ENCODE results near the gene TRDMT1.

The TRDMT1 gene

DNA sequence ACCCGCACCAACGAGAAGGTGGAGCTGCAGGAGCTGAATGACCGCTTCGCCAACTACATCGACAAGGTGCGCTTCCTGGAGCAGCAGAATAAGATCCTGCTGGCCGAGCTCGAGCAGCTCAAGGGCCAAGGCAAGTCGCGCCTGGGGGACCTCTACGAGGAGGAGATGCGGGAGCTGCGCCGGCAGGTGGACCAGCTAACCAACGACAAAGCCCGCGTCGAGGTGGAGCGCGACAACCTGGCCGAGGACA, 28.2 kb upstream of the TRDMT1 start:
- DNase-seq (ENCODE audit: low read depth, low spot score), result no peak
- peak overlapping the region; percentile 95 for H3K4me3 ChIP-seq (ENCODE audit: low read depth, low read length)
- TF ChIP-seq, protein P1, sequence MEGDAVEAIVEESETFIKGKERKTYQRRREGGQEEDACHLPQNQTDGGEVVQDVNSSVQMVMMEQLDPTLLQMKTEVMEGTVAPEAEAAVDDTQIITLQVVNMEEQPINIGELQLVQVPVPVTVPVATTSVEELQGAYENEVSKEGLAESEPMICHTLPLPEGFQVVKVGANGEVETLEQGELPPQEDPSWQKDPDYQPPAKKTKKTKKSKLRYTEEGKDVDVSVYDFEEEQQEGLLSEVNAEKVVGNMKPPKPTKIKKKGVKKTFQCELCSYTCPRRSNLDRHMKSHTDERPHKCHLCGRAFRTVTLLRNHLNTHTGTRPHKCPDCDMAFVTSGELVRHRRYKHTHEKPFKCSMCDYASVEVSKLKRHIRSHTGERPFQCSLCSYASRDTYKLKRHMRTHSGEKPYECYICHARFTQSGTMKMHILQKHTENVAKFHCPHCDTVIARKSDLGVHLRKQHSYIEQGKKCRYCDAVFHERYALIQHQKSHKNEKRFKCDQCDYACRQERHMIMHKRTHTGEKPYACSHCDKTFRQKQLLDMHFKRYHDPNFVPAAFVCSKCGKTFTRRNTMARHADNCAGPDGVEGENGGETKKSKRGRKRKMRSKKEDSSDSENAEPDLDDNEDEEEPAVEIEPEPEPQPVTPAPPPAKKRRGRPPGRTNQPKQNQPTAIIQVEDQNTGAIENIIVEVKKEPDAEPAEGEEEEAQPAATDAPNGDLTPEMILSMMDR (IDR thresholded peaks at IDR 0.05; ENCODE audit: insufficient read depth, low read length, missing control alignments), result no peak
- CTCF ChIA-PET, result interaction anchor here (0.8 to 2.7 kb wide), 6 partner anchors 18 to 400 kb away, joined by 3 to 7 read pairs (median 3); no protein-coding TSS in a partner anchor
- POLR2A ChIA-PET, result interaction anchor here (0.6 to 4.1 kb wide), 45 partner anchors 8 to 414 kb away, joined by 3 to 54 read pairs (median 7); partner anchors contain the start of gene TRDMT1

GRCh38 chr10:17229016-17229716, 27.7 kb upstream of the TRDMT1 start:
- ChIA-PET POLR2A (interaction anchor here (0.5 to 4.1 kb wide), 47 partner anchors 9 to 414 kb away, joined by 3 to 54 read pairs (median 7); partner anchors contain the start of gene TRDMT1), CTCF (interaction anchor here (0.6 to 2.7 kb wide), 8 partner anchors 18 to 399 kb away, joined by 3 to 7 read pairs (median 3); no protein-coding TSS in a partner anchor)
- TF ChIP-seq, protein P1 (IDR thresholded peaks at IDR 0.05; ENCODE audit: insufficient read depth, low read length, missing control alignments), result no peak
- H3K4me3 ChIP-seq (ENCODE audit: low read depth, low read length), result peak overlapping the region; percentile 95
- no peak for DNase-seq (ENCODE audit: low read depth, low spot score)

DNA sequence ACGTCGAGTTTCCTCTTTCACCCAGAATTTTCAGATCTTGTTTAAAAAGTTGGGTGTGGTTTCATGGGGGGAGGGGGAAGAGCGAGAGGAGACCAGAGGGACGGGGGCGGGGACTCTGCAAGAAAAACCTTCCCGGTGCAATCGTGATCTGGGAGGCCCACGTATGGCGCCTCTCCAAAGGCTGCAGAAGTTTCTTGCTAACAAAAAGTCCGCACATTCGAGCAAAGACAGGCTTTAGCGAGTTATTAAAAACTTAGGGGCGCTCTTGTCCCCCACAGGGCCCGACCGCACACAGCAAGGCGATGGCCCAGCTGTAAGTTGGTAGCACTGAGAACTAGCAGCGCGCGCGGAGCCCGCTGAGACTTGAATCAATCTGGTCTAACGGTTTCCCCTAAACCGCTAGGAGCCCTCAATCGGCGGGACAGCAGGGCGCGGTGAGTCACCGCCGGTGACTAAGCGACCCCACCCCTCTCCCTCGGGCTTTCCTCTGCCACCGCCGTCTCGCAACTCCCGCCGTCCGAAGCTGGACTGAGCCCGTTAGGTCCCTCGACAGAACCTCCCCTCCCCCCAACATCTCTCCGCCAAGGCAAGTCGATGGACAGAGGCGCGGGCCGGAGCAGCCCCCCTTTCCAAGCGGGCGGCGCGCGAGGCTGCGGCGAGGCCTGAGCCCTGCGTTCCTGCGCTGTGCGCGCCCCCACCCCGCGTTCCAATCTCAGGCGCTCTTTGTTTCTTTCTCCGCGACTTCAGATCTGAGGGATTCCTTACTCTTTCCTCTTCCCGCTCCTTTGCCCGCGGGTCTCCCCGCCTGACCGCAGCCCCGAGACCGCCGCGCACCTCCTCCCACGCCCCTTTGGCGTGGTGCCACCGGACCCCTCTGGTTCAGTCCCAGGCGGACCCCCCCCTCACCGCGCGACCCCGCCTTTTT, 26.9 kb upstream of the TRDMT1 start, which contains the start of gene VIM:
VIM (plus strand) TSS at position 151 of the 925 bp plus-strand sequence. CDS start 1,182 bp downstream, outside the sequence.
- DNase-seq (ENCODE audit: low read depth, low spot score), result no peak
- POLR2A ChIA-PET, result interaction anchor here (0.5 to 4.1 kb wide), 36 partner anchors 9 to 395 kb away, joined by 3 to 54 read pairs (median 8); partner anchors contain the start of gene TRDMT1
- CTCF ChIA-PET, result interaction anchor here (0.6 to 2.7 kb wide), 5 partner anchors 163 to 386 kb away, joined by 3 to 7 read pairs (median 4); no protein-coding TSS in a partner anchor
- TF ChIP-seq, protein P1 (IDR thresholded peaks at IDR 0.05; ENCODE audit: insufficient read depth, low read length, missing control alignments), result peak; percentile 24
- peak within 1 kb of the TSS; percentile 95 for H3K4me3 ChIP-seq (ENCODE audit: low read depth, low read length)

- H3K4me3 ChIP-seq (ENCODE audit: low read depth, low read length), result peak overlapping the region; percentile 95
- ChIA-PET CTCF (interaction anchor here (1.0 to 2.8 kb wide), 5 partner anchors 12 to 385 kb away, joined by 3 to 10 read pairs (median 4); no protein-coding TSS in a partner anchor), POLR2A (interaction anchor here (1.2 to 4.1 kb wide), 14 partner anchors 8 to 240 kb away, joined by 4 to 54 read pairs (median 14); partner anchors contain the start of gene TRDMT1)
- TF ChIP-seq, protein P1 (IDR thresholded peaks at IDR 0.05; ENCODE audit: insufficient read depth, low read length, missing control alignments), result no peak
- DNase-seq (ENCODE audit: low read depth, low spot score), result no peak
Observed at GRCh38 chr10:17227367-17228090, 26.1 kb upstream of the TRDMT1 start.

DNA sequence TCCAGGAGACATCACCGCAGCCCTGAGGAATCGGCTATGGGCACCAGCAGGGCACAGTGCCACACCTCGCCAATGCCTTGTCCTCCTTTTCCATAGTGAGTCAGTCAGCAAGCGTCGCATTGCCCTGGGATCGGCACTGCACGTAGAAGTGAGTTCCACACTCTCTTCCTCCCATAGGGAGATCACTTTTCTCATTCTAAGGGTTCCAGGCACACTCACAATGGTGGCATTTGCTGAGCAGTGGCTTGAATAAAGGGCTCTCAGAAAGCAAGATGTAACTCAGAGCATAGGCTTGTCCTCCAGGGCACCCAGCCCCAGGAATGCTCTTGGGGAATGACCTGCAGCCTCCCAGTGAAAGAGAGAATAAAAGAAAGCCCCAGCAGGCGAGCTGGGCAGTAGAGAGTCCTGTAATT, 25.4 kb upstream of the TRDMT1 start:
- DNase-seq (ENCODE audit: low read depth, low spot score), result no peak
- ChIA-PET POLR2A (no interaction called here), CTCF (interaction anchor here (1.0 to 2.8 kb wide), 4 partner anchors 11 to 161 kb away, joined by 3 to 10 read pairs (median 4); no protein-coding TSS in a partner anchor)
- TF ChIP-seq, protein P1 (IDR thresholded peaks at IDR 0.05; ENCODE audit: insufficient read depth, low read length, missing control alignments), result no peak
- H3K4me3 ChIP-seq (ENCODE audit: low read depth, low read length), result peak overlapping the region; percentile 18; the same call in 1 of the 2 replicates
